ENCODE measurements around the gene OVOL2. TPM values are rescaled to one million over a fixed set of nuclear protein-coding genes. Genes with fewer than 3 reads are reported as not detected.

OVOL2 gene
- total RNA-seq, 2 experiments from 2014 or later = not detected

DNA sequence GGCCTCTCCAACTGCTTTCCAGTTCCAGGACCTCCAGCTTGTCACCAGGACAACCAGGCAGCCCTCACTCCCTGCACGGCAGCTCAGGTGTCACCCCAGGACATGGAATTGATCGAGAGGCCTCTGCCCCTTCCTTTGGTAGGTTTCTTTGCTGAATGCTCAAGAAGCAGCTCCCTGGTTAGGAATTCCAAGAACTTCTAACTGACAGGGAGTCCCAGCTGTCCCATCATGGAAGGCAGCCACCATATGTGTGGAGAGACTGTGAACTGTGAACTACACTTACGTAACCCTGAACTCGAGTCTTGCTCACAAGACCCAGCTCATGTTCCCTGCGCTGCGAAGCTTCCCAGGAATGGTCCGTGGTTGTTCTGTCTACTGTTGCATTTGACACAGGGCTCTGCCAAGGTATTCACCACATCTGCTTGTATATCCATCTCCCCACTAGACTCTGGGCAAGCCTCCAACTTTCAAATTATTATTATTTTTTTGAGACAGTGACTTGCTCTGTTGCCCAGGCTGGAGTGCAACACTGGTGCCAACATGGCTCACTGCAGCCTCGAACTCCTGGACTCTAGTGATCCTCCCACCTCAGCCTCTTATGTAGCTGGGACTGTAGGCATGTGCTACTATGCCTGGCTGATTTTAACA is 53.2 kb downstream of the OVOL2 start:
- no peaks in the 10 kb centered on the region for H3K36me3 ChIP-seq (ENCODE audit: insufficient read depth, low read length)
- DNase-seq (ENCODE audit: low spot score) = no peak
- no peak for TF ChIP-seq EZH2phosphoT487 (IDR thresholded peaks at IDR 0.05; ENCODE audit: borderline replicate concordance, low read depth, low read length)
- TF ChIP-seq, protein P1, sequence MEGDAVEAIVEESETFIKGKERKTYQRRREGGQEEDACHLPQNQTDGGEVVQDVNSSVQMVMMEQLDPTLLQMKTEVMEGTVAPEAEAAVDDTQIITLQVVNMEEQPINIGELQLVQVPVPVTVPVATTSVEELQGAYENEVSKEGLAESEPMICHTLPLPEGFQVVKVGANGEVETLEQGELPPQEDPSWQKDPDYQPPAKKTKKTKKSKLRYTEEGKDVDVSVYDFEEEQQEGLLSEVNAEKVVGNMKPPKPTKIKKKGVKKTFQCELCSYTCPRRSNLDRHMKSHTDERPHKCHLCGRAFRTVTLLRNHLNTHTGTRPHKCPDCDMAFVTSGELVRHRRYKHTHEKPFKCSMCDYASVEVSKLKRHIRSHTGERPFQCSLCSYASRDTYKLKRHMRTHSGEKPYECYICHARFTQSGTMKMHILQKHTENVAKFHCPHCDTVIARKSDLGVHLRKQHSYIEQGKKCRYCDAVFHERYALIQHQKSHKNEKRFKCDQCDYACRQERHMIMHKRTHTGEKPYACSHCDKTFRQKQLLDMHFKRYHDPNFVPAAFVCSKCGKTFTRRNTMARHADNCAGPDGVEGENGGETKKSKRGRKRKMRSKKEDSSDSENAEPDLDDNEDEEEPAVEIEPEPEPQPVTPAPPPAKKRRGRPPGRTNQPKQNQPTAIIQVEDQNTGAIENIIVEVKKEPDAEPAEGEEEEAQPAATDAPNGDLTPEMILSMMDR (conservative IDR thresholded peaks at IDR 0.05; ENCODE audit: low read length) = no peak
- H3K4me3 ChIP-seq (ENCODE audit: low read depth, low read length, poor library complexity, severe bottlenecking) = no peak overlapping the region
- no TSS peak for BruUV-seq (replicated peaks)
- CTCF ChIA-PET (ENCODE audit: unreplicated experiment) = no interaction called here
- no peaks in the 10 kb centered on the region for H3K9me2 ChIP-seq (ENCODE audit: insufficient read depth, low read length)
- H4K20me1 ChIP-seq (ENCODE audit: insufficient read depth, low read length) = no peaks in the 10 kb centered on the region
- no peak overlapping the region for H2AFZ ChIP-seq (ENCODE audit: low read length)
- H3K79me2 ChIP-seq (ENCODE audit: insufficient read depth, low read depth, low read length) = no peaks in the 10 kb centered on the region
- H3K4me1 ChIP-seq (ENCODE audit: insufficient read depth, low read length, poor library complexity, severe bottlenecking) = peaks cover 19% of the 10 kb centered on the region
- POLR2A ChIA-PET = interaction anchor here (0.6 to 2.2 kb wide), 8 partner anchors 9 to 279 kb away, joined by 3 to 7 read pairs (median 4); no protein-coding TSS in a partner anchor
- H3K4me2 ChIP-seq (ENCODE audit: low read length) = no peak overlapping the region
- H3K27ac ChIP-seq (ENCODE audit: low read depth, low read length, poor library complexity, severe bottlenecking) = no peak overlapping the region
- no peaks in the 10 kb centered on the region for H3K9me3 ChIP-seq (ENCODE audit: low read length)
- intact Hi-C loops (cut with micrococcal nuclease; ENCODE audit: unreplicated experiment) = no loop called here

DNA sequence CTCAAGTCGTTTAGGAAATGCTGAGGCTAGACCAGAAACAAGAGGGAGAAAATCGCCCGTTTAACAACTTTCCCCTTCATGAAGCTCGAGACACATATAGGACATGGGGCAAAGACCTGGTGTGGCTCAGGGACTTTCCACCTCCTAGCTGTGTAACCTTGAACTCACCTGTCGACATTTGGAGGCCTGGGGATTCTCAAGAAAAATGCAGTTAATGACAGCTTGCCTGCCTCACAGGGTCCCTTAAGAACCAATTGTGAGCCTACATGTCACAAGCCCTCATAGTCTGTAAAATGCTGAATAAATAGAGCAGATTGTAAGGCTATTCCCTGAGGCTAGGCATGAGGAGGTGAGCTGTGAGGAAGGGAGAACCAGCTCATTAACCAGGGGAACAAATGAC is 53.8 kb downstream of the OVOL2 start:
- H3K27ac ChIP-seq (ENCODE audit: low read depth, low read length, poor library complexity, severe bottlenecking) = no peak overlapping the region
- peak overlapping the region; percentile 44 for H2AFZ ChIP-seq (ENCODE audit: low read length)
- no peaks in the 10 kb centered on the region for H3K36me3 ChIP-seq (ENCODE audit: insufficient read depth, low read length)
- H3K79me2 ChIP-seq (ENCODE audit: insufficient read depth, low read depth, low read length) = no peaks in the 10 kb centered on the region
- intact Hi-C loops (cut with micrococcal nuclease; ENCODE audit: unreplicated experiment) = no loop called here
- CTCF ChIA-PET (ENCODE audit: unreplicated experiment) = no interaction called here
- H3K4me3 ChIP-seq (ENCODE audit: low read depth, low read length, poor library complexity, severe bottlenecking) = no peak overlapping the region
- TF ChIP-seq, protein P1 (conservative IDR thresholded peaks at IDR 0.05; ENCODE audit: low read length) = no peak
- no peak for TF ChIP-seq EZH2phosphoT487 (IDR thresholded peaks at IDR 0.05; ENCODE audit: borderline replicate concordance, low read depth, low read length)
- H3K4me2 ChIP-seq (ENCODE audit: low read length) = 0 out of 2 replicates have a peak overlapping the region, but pooled peaks have one; percentile 0
- no peaks in the 10 kb centered on the region for H4K20me1 ChIP-seq (ENCODE audit: insufficient read depth, low read length)
- POLR2A ChIA-PET = interaction anchor here (0.6 to 2.2 kb wide), 7 partner anchors 9 to 280 kb away, joined by 3 to 7 read pairs (median 4); no protein-coding TSS in a partner anchor
- DNase-seq (ENCODE audit: low spot score) = no peak
- BruUV-seq (replicated peaks) = no TSS peak
- H3K4me1 ChIP-seq (ENCODE audit: insufficient read depth, low read length, poor library complexity, severe bottlenecking) = peaks cover 19% of the 10 kb centered on the region
- no peaks in the 10 kb centered on the region for H3K9me2 ChIP-seq (ENCODE audit: insufficient read depth, low read length)
- no peaks in the 10 kb centered on the region for H3K9me3 ChIP-seq (ENCODE audit: low read length)
